Pons (tissue), 1 donor: ENCODE measurements around the gene CAPZA3.
"Not testable (repeated sequence)": the region's sequence is repeated elsewhere in the genome, so short reads cannot be mapped to it uniquely, and the experiment has no call there.

Experiments used
- DNase-seq: peaks from one replicate; pipeline ENCODE4 v3.0.0-alpha.2; 2016; ENCODE audit warnings: low spot score

CAPZA3 gene

DNA sequence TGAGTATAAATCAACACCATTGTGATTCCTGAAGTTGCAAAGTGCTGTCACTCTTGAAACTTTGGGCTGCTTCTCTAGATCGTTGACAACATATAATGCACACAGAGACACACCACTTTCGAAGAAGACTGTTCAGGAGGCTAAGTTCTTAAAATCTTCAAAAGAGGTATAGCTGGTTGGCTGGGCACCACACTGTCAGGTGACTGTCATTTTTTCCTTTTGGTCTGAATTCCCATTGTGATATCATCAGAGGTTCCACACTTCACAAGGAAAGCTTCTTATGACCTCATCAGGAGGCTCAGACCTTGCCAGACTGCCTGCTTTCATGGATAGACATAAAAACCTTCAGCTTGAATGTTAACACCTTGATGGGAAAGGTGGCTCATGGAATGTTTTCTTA lies at the start of gene CAPZA3, which contains the start of gene PLCZ1:
TSS of gene CAPZA3 (plus strand) at position 301 of the 400 bp plus-strand sequence. CDS start 150 bp downstream, outside the sequence.
TSS of gene PLCZ1 (minus strand) at position 194 of the 400 bp plus-strand sequence. CDS start 641 bp downstream, outside the sequence.
- no peak for DNase-seq

DNA sequence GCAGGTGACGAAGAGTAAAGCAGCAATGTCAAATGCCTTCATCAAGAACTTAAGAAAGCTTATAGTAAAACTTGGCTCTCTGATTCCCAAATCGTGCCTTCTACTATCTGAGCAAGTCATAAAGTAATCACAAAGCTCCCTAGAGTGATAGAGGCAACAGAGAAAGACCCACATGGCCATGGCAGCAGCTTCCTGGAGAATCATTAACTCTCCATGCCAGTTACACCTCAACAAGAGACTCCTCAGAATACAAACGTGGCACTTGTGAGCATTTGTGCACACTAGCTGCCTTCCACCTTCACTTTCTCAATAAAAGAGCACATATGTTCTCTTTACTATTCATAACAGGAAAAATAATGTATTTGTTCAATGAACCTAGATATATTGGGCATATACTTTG lies 48.1 kb upstream of the CAPZA3 start:
- no peak for DNase-seq

- DNase-seq: no peak
Measured at GRCh38 chr12:18690653-18691052, 47.3 kb upstream of the CAPZA3 start.

GRCh38 chr12:18693986-18694385 lies 43.9 kb upstream of the CAPZA3 start:
- DNase-seq: not testable (repeated sequence)

DNA sequence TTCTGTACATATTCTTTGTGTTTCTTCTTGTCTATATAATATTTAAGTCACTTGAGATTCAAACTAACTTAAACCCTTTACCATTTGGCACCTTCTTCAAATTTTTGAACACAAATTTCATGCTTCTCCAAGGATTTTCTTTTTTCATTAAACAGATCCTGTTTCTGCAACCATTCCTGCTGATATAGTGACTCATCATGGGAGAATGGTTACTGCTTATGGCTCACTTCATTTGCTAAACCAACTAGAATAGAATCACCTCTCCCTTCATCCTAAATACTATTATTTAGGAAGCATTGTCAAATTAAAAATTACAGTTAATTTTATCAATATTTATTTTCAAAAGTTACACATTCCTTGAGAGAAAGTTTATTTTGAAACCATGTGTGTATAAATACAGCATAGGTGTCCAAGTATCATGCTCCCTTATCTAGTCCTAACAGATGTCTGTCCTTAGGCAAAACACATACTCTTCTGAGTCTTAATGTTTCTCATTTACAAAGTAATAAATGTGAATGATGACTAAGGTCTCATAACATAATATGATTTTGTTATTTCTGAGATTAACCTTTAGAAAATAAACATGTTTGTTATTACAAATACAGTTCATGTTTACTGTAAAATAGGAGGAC lies 40.8 kb upstream of the CAPZA3 start:
- DNase-seq: no peak

DNA sequence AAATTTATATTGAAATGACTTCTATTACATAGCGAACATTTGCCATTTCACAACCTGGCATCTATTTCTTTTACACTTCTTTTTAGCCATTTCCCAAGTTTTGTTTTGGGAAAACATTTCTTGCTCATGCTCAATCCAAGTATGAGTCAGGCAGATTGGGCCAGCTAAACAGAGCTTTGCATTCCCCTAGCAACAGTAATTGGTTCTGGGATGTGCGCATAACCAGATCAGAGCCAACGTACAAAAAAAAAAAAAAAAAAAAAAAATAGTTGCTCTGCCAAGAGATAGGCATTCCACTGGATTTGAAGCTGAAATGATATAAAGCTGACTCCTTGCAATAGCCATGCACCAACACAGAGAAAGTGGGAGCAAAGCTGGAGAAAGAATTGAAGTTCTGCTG lies 37.6 kb upstream of the CAPZA3 start:
- DNase-seq: no peak

DNA sequence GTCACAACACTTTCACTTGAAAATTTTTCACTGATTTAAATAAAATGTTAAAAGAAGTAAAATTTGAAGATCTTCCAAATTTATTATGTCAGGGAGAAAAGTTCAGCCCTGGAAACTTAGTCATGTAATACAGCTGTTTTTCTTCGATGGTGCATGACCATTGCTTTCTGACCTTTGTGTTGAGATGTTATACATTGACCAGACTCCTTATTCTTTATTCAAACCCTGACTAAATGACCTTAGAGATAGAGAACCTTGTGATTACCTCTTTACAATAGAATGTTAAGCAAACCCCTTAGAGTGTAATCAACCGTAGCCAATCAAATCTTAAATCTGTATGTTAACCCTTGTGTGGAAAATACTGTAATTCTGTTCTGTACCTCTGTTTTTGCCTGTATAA lies 34.6 kb upstream of the CAPZA3 start:
- no peak for DNase-seq

DNA sequence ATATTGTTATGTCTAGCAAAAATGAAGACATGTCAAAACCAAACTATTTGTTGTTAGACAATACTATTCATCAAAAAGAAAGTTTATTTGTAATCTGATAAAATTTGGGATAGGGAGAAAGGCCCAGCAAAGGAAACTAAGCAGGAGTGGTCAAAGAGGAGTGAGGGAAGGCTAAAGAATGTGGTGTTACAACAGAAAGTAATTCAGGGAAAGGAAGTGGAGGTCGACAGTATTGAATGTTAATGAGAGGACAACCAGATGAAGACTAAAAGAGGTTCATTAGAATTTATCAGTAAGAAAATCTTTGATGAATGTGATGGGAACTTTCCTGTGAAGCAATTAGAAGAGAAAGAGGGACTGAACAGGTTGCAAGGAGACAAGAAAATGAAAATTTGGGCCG lies 34.0 kb upstream of the CAPZA3 start:
- no peak for DNase-seq

- DNase-seq: no peak
Measured at GRCh38 chr12:18706798-18707197, 31.1 kb upstream of the CAPZA3 start.

DNA sequence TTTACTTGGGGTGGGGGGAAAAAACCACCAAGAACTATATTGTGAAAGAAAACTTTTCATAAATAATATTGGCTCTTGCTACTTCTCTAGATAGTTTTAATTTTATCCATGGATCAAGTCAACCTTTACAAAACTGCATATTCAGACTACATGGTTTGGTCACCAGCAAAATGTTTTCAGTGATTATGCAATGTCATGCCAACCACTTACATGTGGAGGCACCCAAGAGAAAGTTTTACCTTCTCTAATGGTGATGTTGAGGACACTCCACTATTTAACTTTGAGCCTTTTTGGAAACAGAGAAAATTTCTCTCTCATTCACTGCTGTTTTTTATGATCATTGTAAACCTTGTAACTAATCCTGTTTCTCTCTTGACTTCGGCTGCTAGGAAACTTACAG lies 21.7 kb upstream of the CAPZA3 start:
- DNase-seq: no peak

DNA sequence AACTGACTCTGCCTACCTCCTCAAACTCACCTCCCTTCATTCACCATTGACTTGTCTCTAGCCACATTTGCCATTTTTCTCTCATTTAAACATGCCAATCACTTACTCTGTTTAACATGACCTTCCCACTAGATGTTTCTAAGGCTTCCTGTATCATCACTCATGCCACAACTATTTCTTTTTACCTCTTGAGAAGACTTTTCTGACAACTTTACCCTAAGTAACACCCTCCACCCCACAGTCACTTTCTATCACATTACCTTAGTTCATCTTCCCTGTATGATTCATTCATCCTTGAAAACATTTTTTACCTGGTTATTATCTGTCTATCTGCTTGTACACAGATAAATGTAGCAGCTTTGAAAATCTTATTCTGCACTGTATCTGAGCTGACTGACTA lies 19.5 kb upstream of the CAPZA3 start:
- DNase-seq: no peak

- DNase-seq: no peak
Measured at GRCh38 chr12:18719922-18720510, 17.9 kb upstream of the CAPZA3 start.

GRCh38 chr12:18720690-18721089 lies 17.2 kb upstream of the CAPZA3 start:
- no peak for DNase-seq

- DNase-seq: no peak
Measured at GRCh38 chr12:18721452-18721851, 16.5 kb upstream of the CAPZA3 start.

- no peak for DNase-seq
Measured at GRCh38 chr12:18723752-18724151, 14.2 kb upstream of the CAPZA3 start.

DNA sequence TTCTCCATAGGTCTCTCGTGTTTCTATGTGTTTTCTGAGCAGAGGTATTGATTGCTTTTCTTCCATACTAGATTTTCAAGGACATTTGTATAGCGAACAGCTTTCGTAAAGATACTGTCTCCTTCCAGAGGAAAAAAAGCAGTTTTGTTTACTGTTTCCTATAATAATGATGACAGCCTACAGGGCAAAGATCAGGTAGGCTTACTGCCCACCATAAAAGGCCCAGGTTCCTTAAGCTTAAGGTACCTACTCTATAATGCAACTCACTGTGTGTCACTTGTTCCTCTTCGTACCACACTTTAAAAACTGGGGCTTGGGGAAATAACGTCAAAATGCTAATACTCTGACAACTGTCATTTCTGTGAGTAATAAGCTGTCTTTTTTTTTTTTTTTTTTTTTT lies 6.8 kb upstream of the CAPZA3 start:
- no peak for DNase-seq

DNA sequence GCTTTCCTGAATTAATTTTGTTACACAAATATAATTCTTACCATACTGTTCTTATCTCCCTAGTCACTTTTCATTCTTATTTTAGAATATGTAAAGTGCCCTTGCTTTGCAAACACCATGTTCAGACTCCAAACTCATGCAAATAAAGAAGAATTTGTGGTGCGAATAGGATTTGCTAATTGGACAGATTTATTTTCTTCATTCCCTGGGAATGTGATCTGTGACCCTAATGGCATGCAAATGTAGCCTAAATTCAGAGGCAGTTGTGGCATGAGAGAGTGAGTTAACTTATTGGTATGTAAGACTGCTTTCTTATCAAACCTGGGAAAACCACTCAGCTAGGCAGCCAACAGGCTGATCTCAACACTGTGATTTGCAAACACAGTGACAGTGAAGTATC lies 10.0 kb downstream of the CAPZA3 start:
- DNase-seq: no peak

DNA sequence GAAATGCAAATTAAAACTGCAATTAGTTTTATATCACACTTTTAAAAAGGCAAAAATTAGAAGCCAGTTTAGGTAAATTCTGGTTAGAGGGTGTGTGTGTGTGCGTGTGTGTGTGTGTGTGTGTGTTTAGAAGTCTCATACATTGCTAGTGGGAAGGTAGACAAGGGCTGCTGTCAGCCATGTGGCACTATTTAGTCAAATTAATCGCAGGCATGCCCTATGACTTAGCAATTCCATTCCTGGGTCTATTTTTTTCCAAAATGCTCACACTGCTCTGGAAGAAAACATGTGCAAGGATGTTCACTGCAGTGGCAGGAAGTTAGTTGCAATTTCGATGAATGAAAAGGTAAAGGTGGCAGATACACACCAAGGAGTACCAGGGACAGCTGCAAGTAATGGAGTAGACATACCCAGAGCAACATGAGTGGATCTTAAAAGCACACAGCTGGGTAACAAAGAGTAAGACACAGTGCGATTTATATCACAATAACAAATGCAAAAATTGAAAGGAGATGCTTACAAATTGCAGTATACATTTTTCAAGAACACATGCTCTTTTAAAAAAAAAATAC lies 11.6 kb downstream of the CAPZA3 start:
- no peak for DNase-seq

GRCh38 chr12:18750085-18750484 lies 12.2 kb downstream of the CAPZA3 start:
- no peak for DNase-seq

DNA sequence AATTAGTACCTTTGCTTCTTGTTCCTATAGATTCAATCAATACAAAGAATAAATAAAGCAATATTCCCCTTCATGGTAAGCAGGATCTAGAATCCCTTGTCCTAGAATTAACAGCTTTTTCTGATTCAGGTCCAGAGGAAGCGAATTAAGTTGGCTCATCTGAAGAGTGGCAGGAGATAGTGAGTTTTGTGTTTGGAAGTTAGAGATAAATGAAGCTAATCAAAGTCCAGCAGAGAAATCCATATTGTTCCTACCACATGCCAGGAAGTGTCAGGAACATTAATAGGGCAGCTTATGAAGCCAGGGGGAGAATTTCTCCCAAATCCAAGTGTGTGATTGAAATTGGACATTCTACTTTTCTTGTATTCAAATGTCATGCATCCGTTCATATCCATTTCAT lies 13.9 kb downstream of the CAPZA3 start:
- no peak for DNase-seq

- DNase-seq: no peak
Measured at GRCh38 chr12:18752280-18752920, 14.5 kb downstream of the CAPZA3 start.

- no peak for DNase-seq
Measured at GRCh38 chr12:18752947-18753346, 15.0 kb downstream of the CAPZA3 start.

DNA sequence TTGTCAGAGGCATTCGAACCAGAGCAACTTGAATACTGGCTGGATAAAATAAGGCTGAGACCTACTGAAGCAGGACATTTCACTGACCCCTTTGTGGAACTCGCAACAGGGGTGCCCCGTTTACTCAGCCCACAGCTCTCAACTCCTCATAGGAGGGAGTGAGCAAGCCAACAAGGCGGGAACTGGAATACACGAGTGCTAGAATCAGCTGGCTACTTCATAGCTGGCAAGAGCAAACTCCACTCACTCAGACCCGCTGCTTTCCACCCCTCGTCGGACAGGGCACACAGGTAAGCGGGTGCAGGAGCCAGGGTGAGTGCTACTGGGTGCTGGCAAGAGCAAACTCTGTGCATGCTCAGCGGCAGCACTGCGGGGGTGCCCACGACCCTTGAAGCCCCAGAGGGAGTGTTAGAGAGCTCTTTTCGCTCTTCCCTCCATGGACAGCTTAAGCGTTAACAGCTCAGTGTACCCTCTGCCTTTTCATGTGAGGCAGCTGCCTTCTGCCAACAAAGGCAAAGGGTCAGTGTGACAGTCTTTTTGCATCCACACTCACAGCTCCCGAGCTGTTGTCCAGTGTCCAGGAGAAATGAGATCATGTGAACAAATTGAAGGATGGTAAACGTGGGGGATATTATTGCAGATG lies 15.7 kb downstream of the CAPZA3 start:
- no peak for DNase-seq
